ENCODE data around the gene PPP1R16B.
"Not testable (repeated sequence)": the region's sequence is repeated elsewhere in the genome, so short reads cannot be mapped to it uniquely, and the experiment has no call there.

PPP1R16B gene

GRCh38 chr20:38843346-38843745 lies 37.8 kb downstream of the PPP1R16B start:
- no peak overlapping the region for H3K4me3 ChIP-seq (ENCODE audit: low read depth, low read length)

- H3K4me3 ChIP-seq (ENCODE audit: low read depth, low read length) = no peak overlapping the region
Measured at GRCh38 chr20:38844963-38845362, 39.5 kb downstream of the PPP1R16B start.

GRCh38 chr20:38847840-38848239 lies 42.3 kb downstream of the PPP1R16B start:
- no peak overlapping the region for H3K4me3 ChIP-seq (ENCODE audit: low read depth, low read length)

GRCh38 chr20:38853759-38854158 lies 48.3 kb downstream of the PPP1R16B start:
- H3K4me3 ChIP-seq (ENCODE audit: low read depth, low read length) = no peak overlapping the region

- H3K4me3 ChIP-seq (ENCODE audit: low read depth, low read length) = no peak overlapping the region
Measured at GRCh38 chr20:38854654-38855066, 49.2 kb downstream of the PPP1R16B start.

DNA sequence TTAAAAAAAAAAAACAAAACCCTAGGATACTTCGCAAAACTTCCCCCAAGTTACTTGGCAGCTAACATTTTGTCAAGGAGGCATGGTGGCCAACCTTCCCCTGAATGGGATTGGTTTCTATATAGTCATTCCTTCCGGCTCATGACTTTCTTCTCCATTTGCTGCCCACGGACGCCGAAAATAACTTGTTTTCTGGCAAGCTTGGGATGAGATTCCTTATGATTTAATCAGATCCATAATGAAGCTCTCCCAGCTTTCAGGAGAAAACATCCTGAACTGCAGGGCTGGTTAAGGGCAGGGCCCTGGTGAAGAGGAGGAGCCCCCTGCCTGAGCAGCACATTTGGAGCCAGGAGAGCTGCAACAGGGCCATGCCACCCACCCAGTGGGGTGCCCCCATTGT lies 49.9 kb downstream of the PPP1R16B start:
- no peak overlapping the region for H3K4me3 ChIP-seq (ENCODE audit: low read depth, low read length)

DNA sequence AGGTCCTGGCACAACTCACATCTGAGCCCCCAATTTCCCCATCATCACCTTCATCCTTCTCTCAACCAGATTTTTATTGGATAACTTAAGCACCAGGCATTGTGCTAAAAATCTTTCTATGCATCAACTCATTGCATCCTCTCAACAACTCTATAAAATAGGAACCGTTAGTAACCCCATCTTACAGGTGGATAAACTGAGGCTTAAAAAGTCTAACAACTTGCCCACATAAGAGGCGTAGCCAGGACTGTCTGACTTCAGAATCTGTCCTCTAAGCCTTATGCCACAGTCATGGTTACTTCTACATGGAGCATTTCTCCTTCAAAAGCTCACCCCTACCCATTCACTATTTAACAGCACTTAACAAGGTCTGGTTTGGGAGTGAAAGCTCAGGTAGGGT lies 51.1 kb downstream of the PPP1R16B start:
- H3K4me3 ChIP-seq (ENCODE audit: low read depth, low read length) = no peak overlapping the region

- H3K4me3 ChIP-seq (ENCODE audit: low read depth, low read length) = no peak overlapping the region
Measured at GRCh38 chr20:38857703-38858102, 52.2 kb downstream of the PPP1R16B start.

GRCh38 chr20:38859070-38859690 lies 53.7 kb downstream of the PPP1R16B start:
- H3K4me3 ChIP-seq (ENCODE audit: low read depth, low read length) = no peak overlapping the region

DNA sequence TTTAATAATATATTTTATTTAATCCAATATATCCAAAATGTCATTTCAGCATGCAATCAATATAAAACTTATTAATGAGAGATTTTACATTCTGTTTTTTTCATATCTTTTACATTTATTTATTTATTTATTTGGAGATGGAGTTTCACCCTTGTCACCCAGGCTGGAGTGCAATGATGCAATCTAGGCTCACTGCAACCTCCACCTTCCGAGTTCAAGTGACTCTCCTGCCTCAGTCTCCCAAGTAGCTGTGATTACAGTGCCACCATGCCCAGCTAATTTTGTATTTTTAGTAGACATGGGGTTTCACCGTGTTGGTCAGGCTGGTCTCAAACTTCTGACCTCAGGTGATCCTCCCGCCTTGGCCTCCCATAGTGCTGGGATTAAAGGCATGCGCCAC lies 54.4 kb downstream of the PPP1R16B start:
- not testable (repeated sequence) for H3K4me3 ChIP-seq (ENCODE audit: low read depth, low read length)

DNA sequence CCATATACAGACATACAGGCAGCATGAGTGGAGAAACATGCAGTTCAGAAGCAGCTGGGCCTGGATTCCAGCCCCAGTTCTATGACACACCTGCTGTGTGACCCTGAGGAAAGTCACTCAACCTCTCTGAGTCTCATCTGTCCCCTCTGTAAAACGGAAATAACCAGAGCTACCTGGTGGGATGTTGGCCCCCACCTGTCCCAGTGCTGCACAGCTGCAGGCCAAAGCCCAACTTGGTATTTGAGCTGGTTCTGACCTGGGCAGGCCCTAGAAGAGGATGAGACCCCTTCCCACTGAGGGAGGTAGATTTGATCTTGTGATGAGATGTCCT lies 55.5 kb downstream of the PPP1R16B start:
- H3K4me3 ChIP-seq (ENCODE audit: low read depth, low read length) = no peak overlapping the region

- no peak overlapping the region for H3K4me3 ChIP-seq (ENCODE audit: low read depth, low read length)
Measured at GRCh38 chr20:38862226-38862625, 56.7 kb downstream of the PPP1R16B start.

DNA sequence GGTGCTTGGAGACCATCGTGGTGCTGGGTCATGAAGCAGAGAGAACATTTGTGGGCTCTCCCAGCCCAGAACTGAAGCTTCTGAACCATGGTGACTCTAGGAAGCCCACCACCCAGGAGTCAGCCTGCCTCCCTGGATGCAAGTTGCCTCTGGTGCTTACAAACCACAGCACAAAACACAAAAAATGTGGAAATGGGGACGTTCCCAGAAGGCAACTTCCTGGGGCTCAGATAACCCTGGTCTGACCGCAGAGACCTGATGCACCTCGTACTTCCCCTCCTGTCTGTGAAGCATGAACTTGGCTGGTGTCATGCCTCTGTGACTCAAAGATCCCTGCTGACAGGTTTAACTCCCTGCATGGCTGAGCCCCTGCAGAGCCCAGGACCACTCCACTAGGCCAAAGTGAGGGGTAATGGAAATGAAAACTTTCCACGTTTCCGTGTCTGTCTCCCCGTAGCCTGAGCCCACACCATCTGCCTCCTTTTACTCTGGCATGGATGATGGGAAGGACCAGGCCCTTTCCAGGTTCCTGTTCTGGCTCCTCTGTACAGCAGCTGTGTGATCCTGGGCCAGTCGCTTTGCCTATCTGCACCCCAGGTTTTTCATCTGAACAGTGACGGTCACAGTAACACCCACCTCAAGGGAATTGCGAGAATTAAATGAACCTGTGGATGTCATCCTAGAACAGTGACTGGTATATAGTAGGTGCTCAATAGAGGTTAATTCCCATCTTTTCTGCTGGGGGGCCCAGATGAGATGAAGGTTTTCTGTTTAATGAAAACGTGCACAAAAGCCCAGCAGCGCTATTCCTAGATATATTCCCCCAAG lies 57.7 kb downstream of the PPP1R16B start:
- no peak overlapping the region for H3K4me3 ChIP-seq (ENCODE audit: low read depth, low read length)

DNA sequence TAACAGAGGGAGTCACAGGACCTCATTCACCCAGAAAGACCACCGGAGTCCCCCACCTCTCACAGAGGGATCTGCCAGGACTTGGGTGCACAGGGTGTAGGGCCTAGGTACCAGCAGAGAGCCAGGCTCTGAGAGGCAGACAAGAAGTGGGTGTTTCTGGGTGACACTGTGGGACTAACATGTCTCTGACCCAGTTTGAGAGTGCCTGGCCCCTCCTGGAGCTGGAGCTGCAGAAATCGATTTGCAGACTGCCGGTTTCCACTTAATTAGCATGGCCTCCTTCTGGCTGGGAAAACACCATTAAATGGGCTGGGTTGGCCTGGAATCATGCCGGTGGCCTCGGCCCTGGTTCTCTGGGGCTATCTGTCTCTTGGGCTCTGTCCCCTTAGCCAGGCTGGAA lies 59.2 kb downstream of the PPP1R16B start:
- no peak overlapping the region for H3K4me3 ChIP-seq (ENCODE audit: low read depth, low read length)

GRCh38 chr20:38866265-38867061 lies 61.0 kb downstream of the PPP1R16B start:
- H3K4me3 ChIP-seq (ENCODE audit: low read depth, low read length) = no peak overlapping the region

DNA sequence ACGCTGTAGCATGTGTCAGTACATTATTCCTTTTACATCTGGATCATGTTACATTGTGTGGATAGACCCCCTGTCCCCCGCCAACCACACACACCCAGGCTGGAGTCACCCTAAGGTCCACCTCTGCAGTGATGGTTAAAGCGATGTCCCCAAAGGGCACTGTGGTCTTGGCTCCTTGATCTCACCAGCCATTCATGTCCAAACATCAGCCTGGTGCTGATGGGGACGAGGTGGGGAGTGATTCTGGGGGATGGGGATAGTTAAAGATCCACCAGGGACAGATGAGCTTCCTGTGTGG lies 61.5 kb downstream of the PPP1R16B start:
- no peak overlapping the region for H3K4me3 ChIP-seq (ENCODE audit: low read depth, low read length)

DNA sequence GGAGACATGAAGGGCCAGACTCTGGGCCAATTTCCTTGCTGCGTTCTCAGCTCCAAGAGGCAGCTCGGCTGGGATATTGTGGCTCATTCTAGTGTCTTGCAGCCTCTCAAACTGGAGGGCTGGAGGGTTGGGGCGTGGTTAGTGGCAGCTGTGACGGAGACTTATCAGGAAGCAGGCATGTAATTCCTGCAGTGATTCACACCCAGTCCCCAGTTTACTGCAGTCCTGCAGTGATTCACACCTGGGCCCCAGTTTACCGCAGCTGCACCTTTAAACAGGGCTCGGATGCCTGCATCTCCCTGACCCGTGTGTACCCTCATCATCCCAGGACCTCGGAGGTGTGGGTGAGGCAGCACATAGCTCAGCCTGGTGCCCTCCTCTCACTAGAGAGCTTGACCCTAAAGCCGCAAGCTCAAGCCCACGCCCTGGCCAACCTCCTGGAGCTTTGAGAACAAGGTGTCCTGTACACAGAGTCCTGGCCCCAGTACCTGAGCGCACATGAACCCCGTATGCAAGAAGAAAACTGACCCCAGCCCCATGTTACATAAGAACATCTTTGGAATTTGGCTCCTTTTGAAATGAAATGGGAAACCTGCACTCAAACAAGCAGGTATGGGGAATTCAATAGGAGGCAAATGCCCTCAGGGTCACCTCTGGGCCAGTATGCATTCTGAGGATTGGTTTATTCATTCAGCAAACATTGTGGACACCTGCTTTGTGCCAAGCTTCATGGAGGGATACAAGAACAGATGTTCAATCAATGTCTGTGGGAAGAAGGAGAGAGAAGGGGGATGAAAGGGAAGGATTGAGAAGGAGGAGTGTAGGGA lies 65.4 kb downstream of the PPP1R16B start:
- no peak overlapping the region for H3K4me3 ChIP-seq (ENCODE audit: low read depth, low read length)

GRCh38 chr20:38871560-38871953 lies 66.1 kb downstream of the PPP1R16B start:
- no peak overlapping the region for H3K4me3 ChIP-seq (ENCODE audit: low read depth, low read length)

DNA sequence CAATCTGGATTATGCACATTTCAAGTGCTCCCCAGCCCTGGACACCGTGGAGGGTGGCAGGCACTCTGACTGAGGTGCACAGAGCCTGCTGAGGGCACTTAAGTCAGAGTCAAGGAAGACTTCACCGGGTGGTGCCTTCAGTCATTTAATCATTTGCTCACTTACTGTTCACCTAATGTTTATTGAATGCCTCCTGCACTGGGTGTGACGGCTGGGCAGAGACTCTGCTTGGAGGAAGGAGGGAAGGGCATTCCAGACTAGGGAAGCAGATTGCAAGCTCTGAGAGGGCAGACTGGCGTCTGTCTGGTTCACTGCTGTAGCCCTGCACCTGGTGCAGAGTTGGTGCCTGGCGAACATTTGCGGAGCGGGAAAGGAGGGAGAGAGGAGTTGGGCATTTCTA lies 66.5 kb downstream of the PPP1R16B start:
- H3K4me3 ChIP-seq (ENCODE audit: low read depth, low read length) = no peak overlapping the region

DNA sequence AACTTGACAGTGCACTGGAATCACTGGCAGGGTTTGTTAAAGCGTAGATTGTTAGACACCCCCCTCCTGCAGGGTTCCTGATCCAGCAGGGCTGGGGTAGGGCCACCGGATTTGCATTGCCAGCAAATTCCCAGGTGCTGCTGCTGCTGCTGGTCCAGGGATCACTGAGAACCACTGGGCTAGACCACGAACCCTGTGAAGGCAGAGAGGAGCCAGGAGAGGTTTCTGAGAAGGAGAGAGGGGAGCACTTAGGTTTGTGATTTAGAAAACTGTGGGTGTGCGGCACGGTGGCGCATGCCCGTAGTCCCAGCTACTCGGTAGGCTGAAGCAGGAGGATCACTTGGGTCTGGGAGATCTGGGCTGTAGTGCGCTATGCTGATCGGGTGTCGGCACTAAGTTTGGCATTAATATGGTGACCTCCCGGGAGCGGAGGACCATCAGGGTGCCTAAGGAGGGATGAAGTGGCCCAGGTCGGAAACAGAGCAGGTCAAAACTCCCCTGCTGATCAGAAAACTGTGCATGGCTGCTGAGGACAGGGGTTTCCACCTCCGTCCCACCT lies 67.1 kb downstream of the PPP1R16B start:
- no peak overlapping the region for H3K4me3 ChIP-seq (ENCODE audit: low read depth, low read length)

GRCh38 chr20:38873050-38873581 lies 67.6 kb downstream of the PPP1R16B start:
- no peak overlapping the region for H3K4me3 ChIP-seq (ENCODE audit: low read depth, low read length)
